ENCODE data around the gene TM9SF4.

The TM9SF4 gene

DNA sequence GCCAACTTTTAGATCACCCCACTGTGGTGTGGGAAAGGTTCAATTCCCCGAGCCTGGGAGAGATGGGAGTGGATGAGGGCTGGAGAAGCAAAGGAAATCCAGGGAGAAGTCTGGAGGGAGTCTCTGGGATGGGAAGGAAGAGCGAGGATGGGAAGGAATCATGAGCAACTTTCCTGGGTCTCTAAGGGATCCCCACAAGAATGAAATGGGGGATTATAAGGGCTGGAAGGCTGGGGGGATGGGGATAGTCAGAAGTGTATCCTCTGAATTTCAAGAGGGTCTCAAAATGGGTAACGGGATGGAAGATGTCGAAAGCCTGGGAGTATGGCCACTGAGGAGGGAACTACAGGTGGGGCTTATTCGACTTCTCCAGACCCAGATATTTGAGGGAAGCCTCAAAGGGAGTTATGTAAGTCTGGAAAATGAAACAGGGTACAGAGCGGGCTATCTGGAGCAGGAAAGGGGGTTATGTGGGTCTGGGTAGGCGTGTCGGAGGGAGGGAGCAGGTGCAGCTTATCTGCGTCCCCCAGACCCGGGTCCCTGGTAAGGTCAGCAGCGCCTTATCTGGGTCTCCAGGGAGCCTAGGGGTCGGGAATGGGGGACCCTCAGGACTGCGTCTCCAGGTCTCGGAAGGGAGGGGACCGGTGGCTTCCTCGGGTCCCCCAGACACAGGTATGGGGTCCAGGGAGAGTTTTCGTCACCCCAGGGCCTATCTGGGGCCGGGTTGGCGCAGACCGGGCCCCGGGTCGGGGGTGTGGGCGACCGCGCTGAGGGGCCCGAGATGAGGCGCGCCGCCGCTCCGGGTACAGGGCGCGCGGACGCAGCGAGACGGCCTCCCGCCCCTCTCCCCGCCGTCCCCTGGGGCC is 97.5 kb downstream of the TM9SF4 start:
- FAIRE-seq, result no peak
- DNase-seq (ENCODE audit: insufficient read length, low spot score), result no peak
- no peak for TF ChIP-seq POU2F2 (IDR thresholded peaks at IDR 0.05; ENCODE audit: low read depth, low read length)
- no peak; the same call in 1 of the 2 replicates for TF ChIP-seq POLR2AphosphoS5 (IDR thresholded peaks at IDR 0.05; ENCODE audit: low read depth, low read length)
- no peak for TF ChIP-seq PAX5 (IDR thresholded peaks at IDR 0.05; ENCODE audit: insufficient read depth, low read length, severe bottlenecking)
- no peak for TF ChIP-seq TAF1 (IDR thresholded peaks at IDR 0.05; ENCODE audit: low read depth, low read length)
- TF ChIP-seq POLR2A (IDR thresholded peaks at IDR 0.05; ENCODE audit: low read depth, low read length), result no peak
- TF ChIP-seq SPI1 (IDR thresholded peaks at IDR 0.05; ENCODE audit: low read depth, low read length), result no peak

GRCh38 chr20:32207626-32208498 is 98.3 kb downstream of the TM9SF4 start, which contains the start of the genes PLAGL2 and POFUT1:
Gene PLAGL2 (minus strand): TSS chr20:32207743. CDS start chr20:32202178, 5,565 bp downstream.
Gene POFUT1 (plus strand): TSS chr20:32207880. CDS start chr20:32207942, 62 bp downstream.
- no peak for TF ChIP-seq SPI1 (IDR thresholded peaks at IDR 0.05; ENCODE audit: low read depth, low read length)
- TF ChIP-seq PAX5 (IDR thresholded peaks at IDR 0.05; ENCODE audit: insufficient read depth, low read length, severe bottlenecking), result peak; percentile 17
- no peak for TF ChIP-seq POU2F2 (IDR thresholded peaks at IDR 0.05; ENCODE audit: low read depth, low read length)
- TF ChIP-seq POLR2A (IDR thresholded peaks at IDR 0.05; ENCODE audit: low read depth, low read length), result peak; percentile 71; the same call in 1 of the 2 replicates
- peak; percentile 54; the same call in 1 of the 2 replicates for TF ChIP-seq POLR2AphosphoS5 (IDR thresholded peaks at IDR 0.05; ENCODE audit: low read depth, low read length)
- peak; percentile 91 for TF ChIP-seq TAF1 (IDR thresholded peaks at IDR 0.05; ENCODE audit: low read depth, low read length)
- DNase-seq (ENCODE audit: insufficient read length, low spot score), result peak; percentile 99
- FAIRE-seq, result peak; percentile 77

GRCh38 chr20:32208499-32209154 is 99.1 kb downstream of the TM9SF4 start:
- FAIRE-seq, result no peak
- TF ChIP-seq PAX5 (IDR thresholded peaks at IDR 0.05; ENCODE audit: insufficient read depth, low read length, severe bottlenecking) (no peak), TAF1 (IDR thresholded peaks at IDR 0.05; ENCODE audit: low read depth, low read length) (no peak), POU2F2 (IDR thresholded peaks at IDR 0.05; ENCODE audit: low read depth, low read length) (no peak), SPI1 (IDR thresholded peaks at IDR 0.05; ENCODE audit: low read depth, low read length) (no peak), POLR2AphosphoS5 (IDR thresholded peaks at IDR 0.05; ENCODE audit: low read depth, low read length) (no peak)
- DNase-seq (ENCODE audit: insufficient read length, low spot score), result no peak

GRCh38 chr20:32209850-32210605 is 100.5 kb downstream of the TM9SF4 start:
- TF ChIP-seq POLR2AphosphoS5 (IDR thresholded peaks at IDR 0.05; ENCODE audit: low read depth, low read length) (no peak), POLR2A (IDR thresholded peaks at IDR 0.05; ENCODE audit: low read depth, low read length) (no peak), PAX5 (IDR thresholded peaks at IDR 0.05; ENCODE audit: insufficient read depth, low read length, severe bottlenecking) (no peak), TAF1 (IDR thresholded peaks at IDR 0.05; ENCODE audit: low read depth, low read length) (no peak), SPI1 (IDR thresholded peaks at IDR 0.05; ENCODE audit: low read depth, low read length) (no peak), POU2F2 (IDR thresholded peaks at IDR 0.05; ENCODE audit: low read depth, low read length) (no peak)
- FAIRE-seq (no peak), DNase-seq (ENCODE audit: insufficient read length, low spot score) (no peak)

GRCh38 chr20:32213870-32214269 is 104.4 kb downstream of the TM9SF4 start:
- DNase-seq (ENCODE audit: insufficient read length, low spot score), result no peak
- no peak for FAIRE-seq
- TF ChIP-seq TAF1 (IDR thresholded peaks at IDR 0.05; ENCODE audit: low read depth, low read length) (no peak), POLR2AphosphoS5 (IDR thresholded peaks at IDR 0.05; ENCODE audit: low read depth, low read length) (no peak), PAX5 (IDR thresholded peaks at IDR 0.05; ENCODE audit: insufficient read depth, low read length, severe bottlenecking) (no peak), POLR2A (IDR thresholded peaks at IDR 0.05; ENCODE audit: low read depth, low read length) (no peak), POU2F2 (IDR thresholded peaks at IDR 0.05; ENCODE audit: low read depth, low read length) (no peak), SPI1 (IDR thresholded peaks at IDR 0.05; ENCODE audit: low read depth, low read length) (no peak)

DNA sequence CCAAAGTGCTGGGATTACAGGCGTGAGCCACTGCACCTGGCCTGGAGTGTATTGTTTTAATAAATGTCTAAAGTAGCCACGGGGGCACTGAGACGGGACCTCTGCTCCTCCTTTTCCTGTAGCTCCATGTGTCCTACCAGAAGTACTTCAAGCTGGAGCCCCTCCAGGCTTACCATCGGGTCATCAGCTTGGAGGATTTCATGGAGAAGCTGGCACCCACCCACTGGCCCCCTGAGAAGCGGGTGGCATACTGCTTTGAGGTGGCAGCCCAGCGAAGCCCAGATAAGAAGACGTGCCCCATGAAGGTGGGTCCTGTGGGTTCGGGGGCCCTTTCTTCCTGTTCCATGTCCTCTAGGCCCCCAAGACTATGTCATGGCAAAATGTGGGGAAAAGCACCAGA is 105.6 kb downstream of the TM9SF4 start:
- TF ChIP-seq PAX5 (IDR thresholded peaks at IDR 0.05; ENCODE audit: insufficient read depth, low read length, severe bottlenecking), result no peak
- TF ChIP-seq POLR2AphosphoS5 (IDR thresholded peaks at IDR 0.05; ENCODE audit: low read depth, low read length), result no peak
- no peak for TF ChIP-seq TAF1 (IDR thresholded peaks at IDR 0.05; ENCODE audit: low read depth, low read length)
- no peak for TF ChIP-seq POU2F2 (IDR thresholded peaks at IDR 0.05; ENCODE audit: low read depth, low read length)
- TF ChIP-seq POLR2A (IDR thresholded peaks at IDR 0.05; ENCODE audit: low read depth, low read length), result no peak
- TF ChIP-seq SPI1 (IDR thresholded peaks at IDR 0.05; ENCODE audit: low read depth, low read length), result no peak
- FAIRE-seq, result no peak
- DNase-seq (ENCODE audit: insufficient read length, low spot score), result no peak

GRCh38 chr20:32215729-32216128 is 106.2 kb downstream of the TM9SF4 start:
- DNase-seq (ENCODE audit: insufficient read length, low spot score) (no peak), FAIRE-seq (no peak)
- TF ChIP-seq TAF1 (IDR thresholded peaks at IDR 0.05; ENCODE audit: low read depth, low read length) (no peak), POLR2AphosphoS5 (IDR thresholded peaks at IDR 0.05; ENCODE audit: low read depth, low read length) (no peak), SPI1 (IDR thresholded peaks at IDR 0.05; ENCODE audit: low read depth, low read length) (no peak), POLR2A (IDR thresholded peaks at IDR 0.05; ENCODE audit: low read depth, low read length) (no peak), PAX5 (IDR thresholded peaks at IDR 0.05; ENCODE audit: insufficient read depth, low read length, severe bottlenecking) (no peak), POU2F2 (IDR thresholded peaks at IDR 0.05; ENCODE audit: low read depth, low read length) (no peak)

All from GM12891 (cell line).